ENCODE results near the gene AMH. TPM values are rescaled to one million over a fixed set of nuclear protein-coding genes. Genes with fewer than 3 reads are reported as not detected.

AMH gene
- 0.16 and 0.17 TPM in 2 replicates for total RNA-seq

DNA sequence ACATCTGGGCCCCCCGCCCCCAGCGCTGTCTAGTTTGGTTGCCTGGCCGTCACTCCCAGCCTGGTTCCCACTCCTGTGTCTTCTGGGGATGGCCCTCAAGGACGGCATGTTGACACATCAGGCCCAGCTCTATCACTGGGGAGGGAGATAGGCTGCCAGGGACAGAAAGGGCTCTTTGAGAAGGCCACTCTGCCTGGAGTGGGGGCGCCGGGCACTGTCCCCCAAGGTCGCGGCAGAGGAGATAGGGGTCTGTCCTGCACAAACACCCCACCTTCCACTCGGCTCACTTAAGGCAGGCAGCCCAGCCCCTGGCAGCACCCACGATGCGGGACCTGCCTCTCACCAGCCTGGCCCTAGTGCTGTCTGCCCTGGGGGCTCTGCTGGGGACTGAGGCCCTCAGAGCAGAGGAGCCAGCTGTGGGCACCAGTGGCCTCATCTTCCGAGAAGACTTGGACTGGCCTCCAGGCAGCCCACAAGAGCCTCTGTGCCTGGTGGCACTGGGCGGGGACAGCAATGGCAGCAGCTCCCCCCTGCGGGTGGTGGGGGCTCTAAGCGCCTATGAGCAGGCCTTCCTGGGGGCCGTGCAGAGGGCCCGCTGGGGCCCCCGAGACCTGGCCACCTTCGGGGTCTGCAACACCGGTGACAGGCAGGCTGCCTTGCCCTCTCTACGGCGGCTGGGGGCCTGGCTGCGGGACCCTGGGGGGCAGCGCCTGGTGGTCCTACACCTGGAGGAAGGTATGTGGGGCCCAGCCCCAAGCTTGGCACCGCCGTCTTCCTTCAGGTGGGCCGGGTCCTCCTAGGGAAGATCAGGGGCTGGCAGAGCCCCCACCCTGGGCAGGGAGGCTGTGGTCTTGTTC lies at the start of gene AMH:
AMH (plus strand) TSS at position 314 of the 857 bp plus-strand sequence; CDS start at position 324, 10 bp downstream.

DNA sequence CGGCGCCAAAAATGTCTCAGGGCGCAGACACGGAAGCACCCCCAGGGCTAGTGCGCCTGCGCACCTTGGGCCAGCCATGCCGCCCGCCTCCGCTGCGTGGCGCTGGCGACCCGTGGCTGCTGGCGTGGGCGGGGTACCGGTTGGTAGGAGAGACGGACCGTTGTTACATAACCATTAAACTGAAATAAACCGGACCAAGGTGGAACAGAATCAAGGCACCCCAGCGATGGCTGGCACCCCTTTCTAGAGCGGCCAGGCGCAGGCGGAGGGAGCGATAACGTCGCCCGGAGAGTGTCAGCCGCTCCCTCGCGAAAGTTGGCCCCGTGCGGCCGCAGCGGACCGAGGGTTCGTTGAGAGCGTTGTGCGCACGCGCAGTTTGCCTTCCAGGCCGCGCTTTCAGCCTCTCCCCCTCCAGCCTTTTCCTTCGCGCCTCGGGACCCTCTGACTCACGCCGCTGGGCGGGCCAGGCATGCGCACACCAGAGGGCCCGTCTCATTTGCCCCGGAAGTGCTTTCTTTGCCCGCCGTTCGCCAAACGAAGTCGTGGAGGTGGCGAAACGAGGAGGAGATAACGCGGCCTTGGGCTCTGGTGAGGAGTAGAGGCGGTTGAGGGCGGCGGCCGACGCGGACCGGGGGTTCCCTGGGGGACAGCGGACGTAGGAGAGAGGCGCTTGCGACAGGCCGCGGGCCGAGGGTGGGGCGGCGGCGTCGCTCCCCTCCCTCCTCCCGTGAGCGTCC lies 12.6 kb upstream of the AMH start, which contains the start of the genes PLEKHJ1 and SF3A2:
PLEKHJ1 (minus strand) TSS at position 16 of the 737 bp plus-strand sequence. CDS start 81 bp downstream, outside the sequence.
SF3A2 (plus strand) TSS at position 511 of the 737 bp plus-strand sequence. CDS start 6,595 bp downstream, outside the sequence.

DNA sequence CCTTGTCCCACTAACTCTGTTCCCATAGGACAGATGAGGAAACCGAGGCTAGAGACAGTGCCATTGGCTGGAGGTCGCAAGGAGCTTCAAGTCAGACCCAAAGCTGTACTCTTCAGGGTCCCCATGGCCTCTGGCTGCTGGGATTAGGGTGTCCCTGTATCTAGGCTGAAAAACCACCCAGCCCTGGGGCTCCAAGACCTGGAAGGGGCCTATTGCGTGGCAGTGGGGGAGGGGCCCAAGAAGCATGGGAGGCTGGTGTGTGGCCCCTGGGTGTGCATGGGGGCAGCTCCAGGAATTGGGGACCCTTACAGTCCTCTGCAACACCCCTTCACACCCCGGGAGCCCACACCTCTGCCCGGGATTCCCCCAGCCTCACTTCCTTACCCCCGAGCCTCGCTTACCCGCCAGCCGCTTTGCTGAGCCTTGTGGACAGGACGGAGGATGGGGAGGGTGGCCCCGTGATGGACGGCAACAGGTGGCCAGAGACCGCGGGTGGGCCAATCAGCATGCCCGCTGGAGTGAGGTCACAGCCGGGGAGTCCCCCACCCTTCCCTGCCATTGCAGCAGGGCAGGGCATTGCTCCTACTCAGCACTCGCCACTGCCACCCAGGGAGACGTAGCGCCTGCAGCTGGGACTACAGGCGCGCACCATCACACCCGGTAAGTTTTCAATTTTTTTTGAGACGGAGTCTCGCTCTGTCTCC lies 7.0 kb downstream of the AMH start, which contains the start of gene JSRP1:
JSRP1 (minus strand) TSS at position 436 of the 704 bp plus-strand sequence. CDS start 1,103 bp downstream, outside the sequence.

DNA sequence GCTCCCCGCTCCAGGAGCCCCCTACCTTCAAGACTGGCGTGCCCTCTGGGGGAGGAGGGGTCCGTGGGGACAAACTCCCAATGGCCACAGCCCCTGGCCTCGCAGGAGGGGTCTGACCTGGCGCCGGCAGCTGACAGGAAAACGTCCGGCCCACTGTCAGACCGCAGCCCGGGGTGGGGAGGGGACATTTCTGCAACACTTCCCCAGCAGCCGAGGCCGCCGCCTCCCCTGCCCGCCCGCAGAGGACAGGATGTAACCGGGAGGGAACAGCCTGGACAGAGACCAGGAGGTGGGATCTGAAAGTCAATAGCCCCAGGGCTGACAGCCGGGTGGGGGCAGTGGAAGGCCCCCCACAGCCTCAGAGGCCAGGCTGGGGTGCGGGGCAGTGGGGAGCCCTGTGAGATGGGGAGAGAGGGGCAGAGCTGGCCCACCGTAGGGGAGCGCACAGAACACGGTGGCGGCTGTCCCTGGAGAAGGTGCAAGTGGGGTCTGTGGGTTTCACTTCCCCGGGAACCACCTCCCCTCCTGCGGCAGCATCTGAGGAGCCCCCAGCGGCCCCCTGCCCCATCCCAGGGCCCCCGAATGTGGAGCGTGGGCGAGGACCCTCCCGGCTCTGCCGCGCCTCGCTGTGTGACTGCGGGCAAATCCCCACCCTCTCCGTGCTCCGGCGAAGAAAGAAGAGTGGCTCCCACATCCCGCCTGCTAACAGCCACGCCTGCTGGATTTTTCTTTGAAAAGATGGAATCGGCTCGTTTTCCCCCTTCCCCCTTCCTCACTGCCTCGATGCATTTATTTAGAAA lies 33.1 kb downstream of the AMH start, which contains the start of gene PEAK3:
PEAK3 (minus strand) TSS at position 114 of the 800 bp plus-strand sequence. CDS start 1,244 bp downstream, outside the sequence.

Other genes with a start within 250 kb of the AMH start
- gene BTBD2, start 233.6 kb upstream of the AMH start, total RNA-seq, result 55.0 and 66.6 TPM in 2 replicates
- 77.2 and 206 TPM in 2 replicates for gene MKNK2, start 198.1 kb upstream of the AMH start, total RNA-seq
- gene MOB3A, start 153.0 kb upstream of the AMH start, total RNA-seq, result 12.1 and 19.2 TPM in 2 replicates
- 1.7 and 1.9 TPM in 2 replicates for gene IZUMO4, start 152.4 kb upstream of the AMH start, total RNA-seq
- gene AP3D1, start 97.8 kb upstream of the AMH start, total RNA-seq, result 69.8 and 80.8 TPM in 2 replicates
- gene DOT1L, start 85.4 kb upstream of the AMH start, total RNA-seq, result 2.5 and 5.8 TPM in 2 replicates
- gene PLEKHJ1, start 13.0 kb upstream of the AMH start, total RNA-seq, result 32.8 and 48.1 TPM in 2 replicates
- 24.6 and 27.6 TPM in 2 replicates for gene SF3A2, start 12.5 kb upstream of the AMH start, total RNA-seq
- not detected in 2 replicates for gene JSRP1, start 7.1 kb downstream of the AMH start, total RNA-seq
- not detected in 2 replicates for gene PEAK3, start 32.9 kb downstream of the AMH start, total RNA-seq
- not detected in 2 replicates for gene LINGO3, start 58.8 kb downstream of the AMH start, total RNA-seq
- gene LSM7, start 79.3 kb downstream of the AMH start, total RNA-seq, result 93.1 and 119 TPM in 2 replicates
- gene SPPL2B, start 79.4 kb downstream of the AMH start, total RNA-seq, result 27.9 and 33.4 TPM in 2 replicates
- gene TMPRSS9, start 110.9 kb downstream of the AMH start, total RNA-seq, result not detected in 2 replicates
- 41.2 and 43.8 TPM in 2 replicates for gene TIMM13, start 178.3 kb downstream of the AMH start, total RNA-seq
- gene LMNB2, start 207.6 kb downstream of the AMH start, total RNA-seq, result 51.1 and 54.7 TPM in 2 replicates
- gene GADD45B, start 226.8 kb downstream of the AMH start, total RNA-seq, result 17.9 and 19.5 TPM in 2 replicates

Measured in bronchial smooth muscle cell (primary cell).